GM21390 (cell line): ENCODE measurements around the gene FUT8.
A peak's percentile ranks its signal among the peaks of the same experiment; 100 is the strongest.
"Not testable (repeated sequence)": the region's sequence is repeated elsewhere in the genome, so short reads cannot be mapped to it uniquely, and the experiment has no call there.

Source experiments
- ATAC-seq: cut with Tn5 transposase; IDR thresholded peaks from one replicate; pipeline ENCODE4 v1.9.1; 2021; ENCODE audit not compliant: unreplicated experiment

FUT8 gene

GRCh38 chr14:65613131-65613650 is 200.7 kb downstream of the FUT8 start:
- no peak for ATAC-seq

- ATAC-seq = peak; percentile 51
Measured at GRCh38 chr14:65618996-65619395, 206.5 kb downstream of the FUT8 start.

GRCh38 chr14:65620195-65620594 is 207.7 kb downstream of the FUT8 start:
- no peak for ATAC-seq

GRCh38 chr14:65622703-65623102 is 210.2 kb downstream of the FUT8 start:
- ATAC-seq = no peak

- ATAC-seq = no peak
Measured at GRCh38 chr14:65623759-65624158, 211.2 kb downstream of the FUT8 start.

GRCh38 chr14:65627315-65627714 is 214.8 kb downstream of the FUT8 start:
- ATAC-seq = no peak

GRCh38 chr14:65628664-65629063 is 216.1 kb downstream of the FUT8 start:
- ATAC-seq = no peak

GRCh38 chr14:65631040-65631439 is 218.5 kb downstream of the FUT8 start:
- no peak for ATAC-seq

GRCh38 chr14:65632487-65632886 is 220.0 kb downstream of the FUT8 start:
- ATAC-seq = no peak

- ATAC-seq = not testable (repeated sequence)
Measured at GRCh38 chr14:65633666-65634065, 221.1 kb downstream of the FUT8 start.

- ATAC-seq = no peak
Measured at GRCh38 chr14:65637780-65638179, 225.2 kb downstream of the FUT8 start.

GRCh38 chr14:65639216-65639615 is 226.7 kb downstream of the FUT8 start:
- ATAC-seq = no peak

GRCh38 chr14:65650826-65651225 is 238.3 kb downstream of the FUT8 start:
- no peak for ATAC-seq

- ATAC-seq = no peak
Measured at GRCh38 chr14:65656554-65656953, 244.0 kb downstream of the FUT8 start.

GRCh38 chr14:65658202-65658601 is 245.7 kb downstream of the FUT8 start:
- no peak for ATAC-seq

- ATAC-seq = no peak
Measured at GRCh38 chr14:65661865-65662264, 249.3 kb downstream of the FUT8 start.

- no peak for ATAC-seq
Measured at GRCh38 chr14:65664436-65664835, 251.9 kb downstream of the FUT8 start.

- no peak for ATAC-seq
Measured at GRCh38 chr14:65676361-65677014, 264.0 kb downstream of the FUT8 start.

- ATAC-seq = no peak
Measured at GRCh38 chr14:65685572-65685971, 273.0 kb downstream of the FUT8 start.

GRCh38 chr14:65686761-65687160 is 274.2 kb downstream of the FUT8 start:
- no peak for ATAC-seq

GRCh38 chr14:65689070-65689469 is 276.5 kb downstream of the FUT8 start:
- ATAC-seq = no peak

GRCh38 chr14:65692566-65692965 is 280.0 kb downstream of the FUT8 start:
- not testable (repeated sequence) for ATAC-seq

GRCh38 chr14:65696801-65697200 is 284.3 kb downstream of the FUT8 start:
- ATAC-seq = no peak
